GM12873 (cell line): Measurements from ENCODE around the gene GORASP2.

ENCODE experiments used
- CTCF ChIP-seq: IDR thresholded peaks from 2 replicates; pipeline ENCODE4 v1.5.1; 2012; ENCODE audit warnings: low read depth, mild to moderate bottlenecking, moderate library complexity, low read length, control low read depth; ENCODE audit not compliant: insufficient read depth; ENCODE audit errors: missing control alignments

Gene GORASP2

GRCh38 chr2:170937709-170938379 lies 8.8 kb downstream of the GORASP2 start:
- no peak for TF ChIP-seq CTCF

- TF ChIP-seq CTCF: no peak
Measured at GRCh38 chr2:170940066-170940465, 11.0 kb downstream of the GORASP2 start.

- TF ChIP-seq CTCF: no peak
Measured at GRCh38 chr2:170942615-170943014, 13.6 kb downstream of the GORASP2 start.

GRCh38 chr2:170943041-170943440 lies 14.0 kb downstream of the GORASP2 start:
- TF ChIP-seq CTCF: no peak

- TF ChIP-seq CTCF: no peak
Measured at GRCh38 chr2:170943596-170943995, 14.5 kb downstream of the GORASP2 start.

- no peak for TF ChIP-seq CTCF
Measured at GRCh38 chr2:170944545-170944944, 15.5 kb downstream of the GORASP2 start.

- TF ChIP-seq CTCF: no peak
Measured at GRCh38 chr2:170949415-170949814, 20.4 kb downstream of the GORASP2 start.
